Upper lobe of right lung (tissue), 1 donor: ENCODE measurements around the gene SMG5. TPM values are rescaled to one million over a fixed set of nuclear protein-coding genes. Genes with fewer than 3 reads are reported as not detected.

Experiments
- ATAC-seq: fragments of 200-7000 bp; cut with Tn5 transposase; one replicate; pipeline ENCODE4 v1.9.1; 2020; ENCODE audit warnings: mild to moderate bottlenecking, moderate library complexity
- DNase-seq: peaks from one replicate; pipeline ENCODE4 v3.0.0-alpha.2; 2020
- H3K27ac ChIP-seq: fragments of 200-600 bp; one replicate; pipeline ENCODE4 v1.8.0; 2022
- H3K27me3 ChIP-seq: fragments of 200-600 bp; one replicate; pipeline ENCODE4 v1.8.0; 2022; ENCODE audit warnings: mild to moderate bottlenecking
- H3K36me3 ChIP-seq: fragments of 200-600 bp; one replicate; pipeline ENCODE4 v1.8.0; 2022
- H3K4me1 ChIP-seq: fragments of 200-600 bp; one replicate; pipeline ENCODE4 v1.8.0; 2022
- H3K4me3 ChIP-seq: fragments of 200-600 bp; one replicate; pipeline ENCODE4 v1.8.0; 2022; ENCODE audit warnings: mild to moderate bottlenecking
- H3K9me3 ChIP-seq: fragments of 200-600 bp; one replicate; pipeline ENCODE4 v1.8.0; 2022
- CTCF ChIP-seq: fragments of 200-600 bp; IDR thresholded peaks from one replicate; pipeline ENCODE4 v1.8.0; 2022; ENCODE audit warnings: antibody characterized with exemption
- intact Hi-C: fragments of 100-400 bp; cut with DNase I; formaldehyde crosslinking; loops from one replicate; pipeline ENCODE4 v1.11.0; 2022
- total RNA-seq: library from RNA; stranded (reverse); fragmentation: NEBNext Ultra II Directional; extraction: Animal tissue kit (Norgen Biotek cat#: 25700); gene quantifications from one replicate; pipeline ENCODE4 v1.2.1, GENCODE V29; 2021
- donor health status: DM: no; HTN: yes; CAD: no; lungs with severe emphysema.

Gene SMG5
- total RNA-seq, 1 donor from 2014 or later = 64.8 TPM

GRCh38 chr1:156293895-156294294 lies 11.3 kb upstream of the SMG5 start:
- TF ChIP-seq CTCF = no peak
- no peak overlapping the region for H3K27ac ChIP-seq
- ATAC-seq (no peak), DNase-seq (no peak)
- H3K36me3 ChIP-seq = no peaks in the 10 kb centered on the region
- intact Hi-C loops = no loop called here
- no peak overlapping the region for H3K4me3 ChIP-seq
- H3K9me3 ChIP-seq = no peaks in the 10 kb centered on the region
- H3K4me1 ChIP-seq = peaks cover 17% of the 10 kb centered on the region
- no peaks in the 10 kb centered on the region for H3K27me3 ChIP-seq

GRCh38 chr1:156293098-156293434 lies 10.4 kb upstream of the SMG5 start:
- H3K4me3 ChIP-seq = no peak overlapping the region
- H3K27ac ChIP-seq = no peak overlapping the region
- no peaks in the 10 kb centered on the region for H3K27me3 ChIP-seq
- H3K4me1 ChIP-seq = peaks cover 17% of the 10 kb centered on the region
- no peak for TF ChIP-seq CTCF
- intact Hi-C loops = no loop called here
- H3K9me3 ChIP-seq = no peaks in the 10 kb centered on the region
- H3K36me3 ChIP-seq = no peaks in the 10 kb centered on the region
- DNase-seq (no peak), ATAC-seq (no peak)

GRCh38 chr1:156291226-156292061 lies 8.8 kb upstream of the SMG5 start:
- Histone ChIP-seq H3K9me3 (no peaks in the 10 kb centered on the region), H3K4me1 (peaks cover 17% of the 10 kb centered on the region), H3K27ac (peak overlapping the region; percentile 28), H3K4me3 (peak overlapping the region; percentile 46), H3K36me3 (no peaks in the 10 kb centered on the region), H3K27me3 (no peaks in the 10 kb centered on the region)
- ATAC-seq (peak; percentile 94), DNase-seq (peak; percentile 93)
- intact Hi-C loops = no loop called here
- TF ChIP-seq CTCF = no peak

- intact Hi-C loops = no loop called here
- no peaks in the 10 kb centered on the region for H3K36me3 ChIP-seq
- no peak for TF ChIP-seq CTCF
Observed at GRCh38 chr1:156289857-156290256, 7.2 kb upstream of the SMG5 start.

GRCh38 chr1:156286061-156286460 lies 3.4 kb upstream of the SMG5 start:
- Histone ChIP-seq H3K4me3 (no peak overlapping the region), H3K4me1 (peaks cover 18% of the 10 kb centered on the region), H3K27me3 (no peaks in the 10 kb centered on the region), H3K9me3 (no peaks in the 10 kb centered on the region), H3K36me3 (no peaks in the 10 kb centered on the region), H3K27ac (no peak overlapping the region)
- no peak for DNase-seq
- ATAC-seq = no peak
- TF ChIP-seq CTCF = no peak
- intact Hi-C loops = no loop called here

More at GRCh38 chr1:156289857-156290256, 7.2 kb upstream of the SMG5 start:
- no peaks in the 10 kb centered on the region for H3K27me3 ChIP-seq
- no peak overlapping the region for H3K4me3 ChIP-seq
- H3K9me3 ChIP-seq = no peaks in the 10 kb centered on the region
- peaks cover 10% of the 10 kb centered on the region for H3K4me1 ChIP-seq
- no peak overlapping the region for H3K27ac ChIP-seq
- DNase-seq = no peak
- ATAC-seq = no peak
